ENCODE data around the gene ZFP64. TPM values are rescaled to one million over a fixed set of nuclear protein-coding genes. Genes with fewer than 3 reads are reported as not detected.
A peak's percentile ranks its signal among the peaks of the same experiment; 100 is the strongest.
"Not testable (repeated sequence)": the region's sequence is repeated elsewhere in the genome, so short reads cannot be mapped to it uniquely, and the experiment has no call there.

ZFP64 gene
- polyA plus RNA-seq, 2 of the 4 experiments (the other 2 are of a cell fraction) = 14.4 to 22.0 TPM

DNA sequence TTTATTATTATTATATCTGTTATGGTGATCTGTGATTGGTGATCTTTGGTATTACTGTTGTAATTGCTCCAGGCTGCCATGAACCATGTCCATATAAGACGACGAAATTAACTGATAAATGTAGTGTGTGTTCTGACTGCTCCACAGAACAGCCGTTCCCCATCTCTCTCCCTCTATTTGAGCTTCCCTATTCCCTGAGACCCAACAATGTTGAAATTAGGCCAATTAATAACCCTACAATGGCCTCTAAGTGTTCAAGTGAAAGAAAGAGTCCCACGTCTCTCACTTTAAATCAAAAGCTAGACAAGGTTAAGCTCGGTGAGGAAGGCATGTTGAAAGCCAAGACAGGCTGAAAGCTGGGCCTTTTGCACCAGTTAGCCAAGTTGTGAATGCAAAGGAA is 51.6 kb downstream of the ZFP64 start:
- no peak for FAIRE-seq
- Histone ChIP-seq H3K9me3 (no peaks in the 10 kb centered on the region), H3K4me3 (no peak overlapping the region), H3K4me1 (no peaks in the 10 kb centered on the region), H3K27ac (no peak overlapping the region), H3K4me2 (no peak overlapping the region)
- TF ChIP-seq FOSB (CRISPR knock-in tag; IDR thresholded peaks at IDR 0.05) (no peak), MAZ (IDR thresholded peaks at IDR 0.05; ENCODE audit: borderline replicate concordance, low read depth, low read length) (no peak), FOXS1 (CRISPR knock-in tag; IDR thresholded peaks at IDR 0.05) (no peak), ESRRA (IDR thresholded peaks at IDR 0.05; ENCODE audit: borderline replicate concordance, low read length) (no peak), TP53 (CRISPR knock-in tag; IDR thresholded peaks at IDR 0.05) (no peak), ZC3H11A (IDR thresholded peaks at IDR 0.05) (no peak), ZNF302 (CRISPR knock-in tag; IDR thresholded peaks at IDR 0.05) (no peak), SREBF2 (IDR thresholded peaks at IDR 0.05) (no peak), RNF2 (IDR thresholded peaks at IDR 0.05; ENCODE audit: borderline replicate concordance, low read depth) (no peak), GATA3 (IDR thresholded peaks at IDR 0.05; ENCODE audit: borderline replicate concordance) (no peak)
- no peak for ATAC-seq
- no peak for DNase-seq (ENCODE audit: low read depth in 1 of 2, low spot score in 1 of 2)
- 82% methylated on average over 5 of the region's 5 CpGs for WGBS (ENCODE audit: missing lambda C conversion rate)
- CTCF ChIA-PET = interaction anchor here (1.0 to 3.1 kb wide), 4 partner anchors 10 to 52 kb away, joined by 3 to 22 read pairs (median 5); partner anchors contain the start of gene ZFP64
- POLR2A ChIA-PET = no interaction called here

DNA sequence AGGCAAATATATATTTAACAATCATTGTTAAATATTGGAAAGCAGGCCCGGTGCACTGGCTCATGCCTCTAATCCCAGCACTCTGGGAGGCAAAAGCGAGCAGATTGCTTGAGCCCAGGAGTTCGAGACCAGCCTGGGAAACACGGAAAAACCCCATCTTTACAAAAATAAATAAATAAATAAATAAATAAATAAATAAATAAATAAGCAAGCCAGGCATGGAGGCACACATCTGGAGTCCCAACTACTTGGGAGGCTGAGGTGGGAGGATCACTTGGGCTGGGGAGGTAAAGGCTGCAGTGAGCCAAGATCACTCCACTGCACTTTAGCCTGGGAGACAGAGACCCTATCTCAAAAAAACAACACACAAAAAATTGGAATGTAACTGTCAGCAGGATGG is 53.7 kb downstream of the ZFP64 start:
- no peaks in the 10 kb centered on the region for H3K4me1 ChIP-seq
- DNase-seq (ENCODE audit: low read depth in 1 of 2, low spot score in 1 of 2) = no peak
- no peak for FAIRE-seq
- H3K27ac ChIP-seq = no peak overlapping the region
- no peaks in the 10 kb centered on the region for H3K9me3 ChIP-seq
- TF ChIP-seq MAZ (IDR thresholded peaks at IDR 0.05; ENCODE audit: borderline replicate concordance, low read depth, low read length) = no peak
- TF ChIP-seq EP300 (IDR thresholded peaks at IDR 0.05) = no peak
- no peak for TF ChIP-seq BHLHE40 (IDR thresholded peaks at IDR 0.05; ENCODE audit: low read depth, low read length)
- TF ChIP-seq, protein P1, sequence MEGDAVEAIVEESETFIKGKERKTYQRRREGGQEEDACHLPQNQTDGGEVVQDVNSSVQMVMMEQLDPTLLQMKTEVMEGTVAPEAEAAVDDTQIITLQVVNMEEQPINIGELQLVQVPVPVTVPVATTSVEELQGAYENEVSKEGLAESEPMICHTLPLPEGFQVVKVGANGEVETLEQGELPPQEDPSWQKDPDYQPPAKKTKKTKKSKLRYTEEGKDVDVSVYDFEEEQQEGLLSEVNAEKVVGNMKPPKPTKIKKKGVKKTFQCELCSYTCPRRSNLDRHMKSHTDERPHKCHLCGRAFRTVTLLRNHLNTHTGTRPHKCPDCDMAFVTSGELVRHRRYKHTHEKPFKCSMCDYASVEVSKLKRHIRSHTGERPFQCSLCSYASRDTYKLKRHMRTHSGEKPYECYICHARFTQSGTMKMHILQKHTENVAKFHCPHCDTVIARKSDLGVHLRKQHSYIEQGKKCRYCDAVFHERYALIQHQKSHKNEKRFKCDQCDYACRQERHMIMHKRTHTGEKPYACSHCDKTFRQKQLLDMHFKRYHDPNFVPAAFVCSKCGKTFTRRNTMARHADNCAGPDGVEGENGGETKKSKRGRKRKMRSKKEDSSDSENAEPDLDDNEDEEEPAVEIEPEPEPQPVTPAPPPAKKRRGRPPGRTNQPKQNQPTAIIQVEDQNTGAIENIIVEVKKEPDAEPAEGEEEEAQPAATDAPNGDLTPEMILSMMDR (IDR thresholded peaks at IDR 0.05) = no peak
- peak; percentile 65 for TF ChIP-seq ZC3H11A (IDR thresholded peaks at IDR 0.05)
- TF ChIP-seq, protein P2, sequence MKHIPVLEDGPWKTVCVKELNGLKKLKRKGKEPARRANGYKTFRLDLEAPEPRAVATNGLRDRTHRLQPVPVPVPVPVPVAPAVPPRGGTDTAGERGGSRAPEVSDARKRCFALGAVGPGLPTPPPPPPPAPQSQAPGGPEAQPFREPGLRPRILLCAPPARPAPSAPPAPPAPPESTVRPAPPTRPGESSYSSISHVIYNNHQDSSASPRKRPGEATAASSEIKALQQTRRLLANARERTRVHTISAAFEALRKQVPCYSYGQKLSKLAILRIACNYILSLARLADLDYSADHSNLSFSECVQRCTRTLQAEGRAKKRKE (CRISPR knock-in tag; IDR thresholded peaks at IDR 0.05; ENCODE audit: low read depth) = no peak
- TF ChIP-seq JUN (IDR thresholded peaks at IDR 0.05) = no peak
- ATAC-seq = no peak
- ChIA-PET CTCF (interaction anchor here (0.8 to 3.1 kb wide), 4 partner anchors 10 to 13 kb away, joined by 3 to 22 read pairs (median 4); no protein-coding TSS in a partner anchor), POLR2A (no interaction called here)
- H3K4me2 ChIP-seq = no peak overlapping the region
- 83% methylated on average over 4 of the region's 4 CpGs for WGBS (ENCODE audit: missing lambda C conversion rate)
- no peak overlapping the region for H3K4me3 ChIP-seq

DNA sequence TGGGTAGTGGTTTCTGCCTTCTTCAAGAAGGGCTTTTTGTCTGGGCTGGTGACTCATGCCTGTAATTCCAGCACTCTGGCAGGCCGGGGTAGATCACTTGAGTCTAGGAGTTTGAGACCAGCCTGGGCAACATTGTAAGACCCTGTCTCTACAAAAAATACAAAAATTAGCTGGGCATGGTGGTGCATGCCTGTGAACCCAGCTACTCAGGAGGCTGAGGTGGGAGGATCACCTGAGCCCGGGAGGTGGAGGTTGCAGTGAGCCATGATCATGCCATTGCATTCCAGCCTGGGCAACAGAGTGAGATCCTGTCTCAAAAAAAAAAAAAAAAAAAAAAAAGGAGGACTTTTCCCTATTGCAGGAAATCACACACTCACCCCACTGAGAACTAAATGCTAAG is 57.9 kb downstream of the ZFP64 start:
- ATAC-seq, H3K27ac ChIP-seq, POLR2A ChIA-PET: not testable (repeated sequence)

DNA sequence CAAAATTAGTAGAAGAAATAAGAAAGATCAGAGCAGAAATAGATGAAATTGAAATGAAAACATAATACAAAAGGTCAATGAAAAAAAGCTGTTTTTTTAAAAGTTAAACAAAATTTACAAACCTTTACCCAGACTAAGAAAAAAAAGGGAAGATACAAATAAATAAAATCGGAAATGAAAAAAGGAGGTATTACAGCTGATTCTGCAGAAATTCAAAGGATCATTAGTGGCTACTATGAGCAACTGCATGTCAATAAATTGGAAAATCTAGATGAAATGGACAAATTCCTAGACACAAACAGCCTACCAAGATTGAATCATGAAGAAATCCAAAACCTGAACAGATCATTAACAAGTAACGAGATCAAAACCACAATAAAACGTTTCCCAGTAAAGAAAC is 59.2 kb downstream of the ZFP64 start:
- no peak for FAIRE-seq
- ChIA-PET POLR2A (no interaction called here), CTCF (interaction anchor here (0.5 kb wide), 1 partner anchor 547 kb away, joined by 3 read pairs; no protein-coding TSS in a partner anchor)
- WGBS (ENCODE audit: missing lambda C conversion rate) = 59% methylated on average over 3 of the region's 3 CpGs
- no peak overlapping the region for H3K4me3 ChIP-seq
- no peak overlapping the region for H3K27ac ChIP-seq
- no peak for DNase-seq (ENCODE audit: low read depth in 1 of 2, low spot score in 1 of 2)
- TF ChIP-seq ZFP36 (IDR thresholded peaks at IDR 0.05; ENCODE audit: borderline replicate concordance, partially characterized antibody) = no peak
- TF ChIP-seq PHF8 (IDR thresholded peaks at IDR 0.05; ENCODE audit: borderline replicate concordance, low read depth) = no peak
- TF ChIP-seq MAFK (IDR thresholded peaks at IDR 0.05; ENCODE audit: partially characterized antibody) = peak; percentile 78
- H3K4me1 ChIP-seq = no peaks in the 10 kb centered on the region
- no peaks in the 10 kb centered on the region for H3K9me3 ChIP-seq
- H3K4me2 ChIP-seq = no peak overlapping the region
- ATAC-seq = no peak

More for the DNA sequence above, 57.9 kb downstream of the ZFP64 start:
- H3K4me2 ChIP-seq; H3K9me3 ChIP-seq; FAIRE-seq; H3K4me1 ChIP-seq; H3K4me3 ChIP-seq; DNase-seq (ENCODE audit: low read depth in 1 of 2, low spot score in 1 of 2): not testable (repeated sequence)
- CTCF ChIA-PET = interaction anchor here (1.6 kb wide), 1 partner anchor 9 kb away, joined by 7 read pairs; no protein-coding TSS in a partner anchor
- 78% methylated on average over 2 of the region's 2 CpGs for WGBS (ENCODE audit: missing lambda C conversion rate)

All from A549 (cell line).